Measurements from ENCODE around the gene SPRED2.

GRCh38 chr2:65281627-65282351 lies 150.6 kb downstream of the SPRED2 start:
- TF ChIP-seq EZH2 (IDR thresholded peaks at IDR 0.05; ENCODE audit: borderline replicate concordance, low read length) (no peak), CTCF (conservative IDR thresholded peaks at IDR 0.05 in 1 of 2, IDR thresholded peaks at IDR 0.05 in 1 of 2; ENCODE audit: extremely low read depth in 1 of 2, insufficient read depth in 1 of 2, low read depth in 1 of 2, low read length in 2 of 2) (no peak)
